Measurements from ENCODE around the gene PYGL. TPM values are rescaled to one million over a fixed set of nuclear protein-coding genes. Genes with fewer than 3 reads are reported as not detected.

PYGL gene
- total RNA-seq, 1 donor from 2014 or later = 71.1 TPM

GRCh38 chr14:50929506-50929905 lies 14.8 kb downstream of the PYGL start:
- no peak for TF ChIP-seq CTCF (IDR thresholded peaks at IDR 0.05; ENCODE audit: insufficient read depth, low read length, severe bottlenecking)
- Histone ChIP-seq H3K4me3 (ENCODE audit: low read depth, low read length) (no peak overlapping the region), H3K36me3 (ENCODE audit: control insufficient read depth, insufficient read depth, low read length) (peaks cover 13% of the 10 kb centered on the region), H3K27me3 (ENCODE audit: control insufficient read depth, insufficient read depth, low read length) (no peaks in the 10 kb centered on the region)
- DNase-seq (ENCODE audit: low read depth) (no peak), FAIRE-seq (no peak)

GRCh38 chr14:50928002-50928635 lies 16.2 kb downstream of the PYGL start:
- Histone ChIP-seq H3K27me3 (ENCODE audit: control insufficient read depth, insufficient read depth, low read length) (no peaks in the 10 kb centered on the region), H3K4me3 (ENCODE audit: low read depth, low read length) (no peak overlapping the region), H3K36me3 (ENCODE audit: control insufficient read depth, insufficient read depth, low read length) (peaks cover 15% of the 10 kb centered on the region)
- TF ChIP-seq CTCF (IDR thresholded peaks at IDR 0.05; ENCODE audit: insufficient read depth, low read length, severe bottlenecking) = no peak
- no peak for FAIRE-seq
- no peak for DNase-seq (ENCODE audit: low read depth)

- peaks cover 23% of the 10 kb centered on the region for H3K36me3 ChIP-seq (ENCODE audit: control insufficient read depth, insufficient read depth, low read length)
- no peak for TF ChIP-seq CTCF (IDR thresholded peaks at IDR 0.05; ENCODE audit: insufficient read depth, low read length, severe bottlenecking)
- H3K4me3 ChIP-seq (ENCODE audit: low read depth, low read length) = no peak overlapping the region
- DNase-seq (ENCODE audit: low read depth) (no peak), FAIRE-seq (no peak)
- H3K27me3 ChIP-seq (ENCODE audit: control insufficient read depth, insufficient read depth, low read length) = no peaks in the 10 kb centered on the region
Measured at GRCh38 chr14:50926851-50927386, 17.4 kb downstream of the PYGL start.

GRCh38 chr14:50924843-50925242 lies 19.4 kb downstream of the PYGL start:
- Histone ChIP-seq H3K36me3 (ENCODE audit: control insufficient read depth, insufficient read depth, low read length) (peaks cover 24% of the 10 kb centered on the region), H3K27me3 (ENCODE audit: control insufficient read depth, insufficient read depth, low read length) (no peaks in the 10 kb centered on the region), H3K4me3 (ENCODE audit: low read depth, low read length) (no peak overlapping the region)
- TF ChIP-seq CTCF (IDR thresholded peaks at IDR 0.05; ENCODE audit: insufficient read depth, low read length, severe bottlenecking) = no peak
- FAIRE-seq (no peak), DNase-seq (ENCODE audit: low read depth) (no peak)

- Histone ChIP-seq H3K36me3 (ENCODE audit: control insufficient read depth, insufficient read depth, low read length) (peaks cover 24% of the 10 kb centered on the region), H3K27me3 (ENCODE audit: control insufficient read depth, insufficient read depth, low read length) (no peaks in the 10 kb centered on the region), H3K4me3 (ENCODE audit: low read depth, low read length) (no peak overlapping the region)
- DNase-seq (ENCODE audit: low read depth) (no peak), FAIRE-seq (no peak)
- TF ChIP-seq CTCF (IDR thresholded peaks at IDR 0.05; ENCODE audit: insufficient read depth, low read length, severe bottlenecking) = no peak
Measured at GRCh38 chr14:50924236-50924635, 20.0 kb downstream of the PYGL start.

- no peak for FAIRE-seq
- Histone ChIP-seq H3K27me3 (ENCODE audit: control insufficient read depth, insufficient read depth, low read length) (no peaks in the 10 kb centered on the region), H3K36me3 (ENCODE audit: control insufficient read depth, insufficient read depth, low read length) (peaks cover 21% of the 10 kb centered on the region), H3K4me3 (ENCODE audit: low read depth, low read length) (no peak overlapping the region)
- DNase-seq (ENCODE audit: low read depth) = no peak
- no peak for TF ChIP-seq CTCF (IDR thresholded peaks at IDR 0.05; ENCODE audit: insufficient read depth, low read length, severe bottlenecking)
Measured at GRCh38 chr14:50922803-50923202, 21.5 kb downstream of the PYGL start.

Measured in bronchial epithelial cell (primary cell).